Stimulated activated CD8-positive, alpha-beta memory T cell treated with anti-CD3 and anti-CD28 coated beads, Interleukin-2, amount 100 ng/mL, for 1 hour (primary cell): Measurements from ENCODE around the gene ELMOD3.
"Not testable (repeated sequence)": the region's sequence is repeated elsewhere in the genome, so short reads cannot be mapped to it uniquely, and the experiment has no call there.

Source experiments
- DNase-seq, 2 donors: peaks; one replicate each; pipeline ENCODE4 v3.0.0-alpha.2; 2020; ENCODE audit warnings: low read depth in 2 of 2

The ELMOD3 gene

DNA sequence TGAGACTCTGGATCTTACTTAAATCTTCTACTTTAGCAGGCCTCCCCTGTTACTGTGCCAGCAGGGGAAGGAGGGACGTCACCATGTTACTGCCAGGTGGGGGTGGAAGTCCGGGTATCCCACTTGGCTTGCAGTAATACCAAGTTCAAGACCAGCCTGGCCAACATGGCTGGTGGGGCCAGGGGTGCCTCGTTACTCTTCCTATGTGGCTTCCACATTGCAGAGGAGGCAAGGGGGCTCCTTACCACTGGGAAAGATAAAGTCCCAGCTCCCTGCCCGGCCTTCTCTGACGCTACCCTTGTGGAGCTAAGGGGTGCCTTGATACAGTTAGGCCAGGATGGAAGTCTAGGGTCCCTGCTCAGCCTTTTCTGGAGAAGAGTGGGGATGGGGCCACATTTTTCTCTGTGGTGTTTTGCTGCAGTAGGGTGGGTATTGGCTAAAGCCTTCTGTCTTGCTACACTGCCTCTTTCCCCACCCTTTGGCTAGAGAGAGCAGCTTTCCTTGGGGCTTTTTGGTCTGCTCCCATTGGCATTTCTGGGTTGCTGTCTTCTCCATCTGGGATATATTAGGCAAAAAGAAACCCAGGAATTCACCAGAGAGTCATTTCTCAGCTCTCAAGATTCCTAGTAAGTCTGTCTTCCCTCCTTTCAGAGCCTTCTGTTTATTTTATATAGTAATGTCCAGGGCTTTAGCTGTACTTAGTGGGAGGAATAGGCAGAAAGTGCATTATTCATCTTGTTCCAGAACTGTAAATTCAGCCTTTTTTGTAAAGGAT lies 21.9 kb downstream of the ELMOD3 start:
- no peak for DNase-seq

DNA sequence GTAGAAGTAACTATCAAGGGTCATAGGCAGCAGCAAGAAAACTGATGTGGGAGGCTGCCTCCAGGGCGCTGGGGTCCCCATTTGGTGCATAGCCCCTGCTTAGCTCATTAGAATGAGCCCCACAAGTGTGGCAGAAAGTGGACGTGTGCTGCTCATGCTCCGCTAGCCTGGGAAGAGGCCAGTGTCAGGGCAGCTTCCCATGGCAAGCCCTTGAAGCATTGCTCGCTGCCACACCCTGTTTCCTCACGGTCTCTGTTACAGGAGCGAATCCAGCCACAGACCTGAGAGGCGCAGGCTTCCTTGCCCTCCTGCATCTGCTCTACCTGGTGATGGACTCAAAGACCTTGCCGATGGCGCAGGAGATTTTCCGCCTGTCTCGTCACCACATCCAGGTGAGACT lies 22.5 kb downstream of the ELMOD3 start:
- DNase-seq, result no peak

DNA sequence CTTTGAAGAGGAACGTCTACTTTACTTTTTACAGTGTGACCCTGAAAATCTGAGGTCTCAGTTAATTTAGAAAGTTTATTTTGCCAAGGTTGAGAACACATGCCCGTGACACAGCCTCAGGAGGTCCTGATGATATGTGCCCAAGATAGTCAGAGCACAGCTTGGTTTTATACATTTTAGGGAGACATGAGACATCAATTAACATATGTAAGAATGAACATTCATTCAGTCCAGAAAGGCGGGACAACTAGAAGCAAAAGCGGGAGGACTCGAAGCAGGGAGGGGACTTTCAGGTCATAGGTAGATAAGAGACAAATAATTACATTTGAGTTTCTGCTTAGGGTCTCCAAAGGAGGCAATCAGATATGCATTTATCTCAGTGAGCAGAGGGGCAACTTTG lies 23.7 kb downstream of the ELMOD3 start:
- no peak for DNase-seq

DNA sequence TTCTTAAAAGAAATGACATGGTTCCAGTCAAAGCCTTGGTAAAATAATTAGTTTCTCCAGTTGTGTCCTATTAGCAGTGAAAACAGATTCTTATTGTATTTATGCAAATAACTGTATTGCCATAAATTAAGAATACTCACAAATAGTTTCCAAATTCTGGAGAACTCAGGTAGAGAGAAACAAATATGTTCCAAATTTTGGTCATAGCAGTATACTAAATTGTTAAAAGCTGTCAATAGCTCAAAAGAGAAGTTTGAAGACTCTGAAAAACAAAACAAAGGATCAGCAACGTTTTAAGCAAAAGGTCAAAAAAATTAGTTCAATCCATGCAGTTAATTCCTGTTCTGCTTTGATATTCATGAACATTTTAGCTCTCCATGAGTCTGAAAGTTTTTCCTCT lies 25.5 kb downstream of the ELMOD3 start:
- DNase-seq, result no peak

DNA sequence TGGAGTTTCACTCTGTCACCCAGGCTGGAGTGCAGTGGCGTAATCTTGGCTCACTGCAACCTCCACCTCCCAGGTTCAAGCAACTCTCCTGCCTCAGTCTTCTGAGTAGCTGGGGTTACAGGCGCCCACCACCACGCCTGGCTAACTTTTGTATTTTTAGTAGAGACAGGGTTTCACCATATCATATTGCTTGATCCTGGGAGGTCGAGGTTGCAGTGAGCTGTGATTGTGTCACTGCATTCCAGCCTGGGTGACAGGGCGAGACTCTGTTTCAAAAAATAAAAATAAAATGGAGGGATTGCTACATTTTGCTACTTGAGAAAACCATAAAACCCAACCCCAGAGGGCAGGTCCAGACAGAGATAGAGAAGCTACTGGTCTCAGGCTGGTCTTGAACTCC lies 28.6 kb downstream of the ELMOD3 start:
- DNase-seq, result not testable (repeated sequence)

DNA sequence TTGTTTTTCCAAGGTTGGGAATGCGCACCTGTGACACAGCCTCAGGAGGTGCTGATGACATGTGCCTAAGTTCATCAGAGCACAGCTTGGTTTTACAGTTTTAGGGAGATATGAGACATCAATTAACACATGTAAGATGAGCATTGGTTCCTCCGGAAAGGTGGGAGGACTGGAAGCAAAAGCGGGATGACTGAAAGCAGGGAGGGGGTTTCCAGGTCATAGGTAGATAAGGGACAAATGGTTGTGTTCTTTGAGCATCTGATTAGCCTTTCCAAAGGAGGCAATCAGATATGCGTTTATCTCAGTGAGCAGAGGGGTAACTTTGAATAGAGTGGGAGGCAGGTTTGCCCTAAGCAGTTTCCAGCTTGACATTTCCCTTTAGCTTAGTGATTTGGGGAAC lies 29.3 kb downstream of the ELMOD3 start:
- no peak for DNase-seq

DNA sequence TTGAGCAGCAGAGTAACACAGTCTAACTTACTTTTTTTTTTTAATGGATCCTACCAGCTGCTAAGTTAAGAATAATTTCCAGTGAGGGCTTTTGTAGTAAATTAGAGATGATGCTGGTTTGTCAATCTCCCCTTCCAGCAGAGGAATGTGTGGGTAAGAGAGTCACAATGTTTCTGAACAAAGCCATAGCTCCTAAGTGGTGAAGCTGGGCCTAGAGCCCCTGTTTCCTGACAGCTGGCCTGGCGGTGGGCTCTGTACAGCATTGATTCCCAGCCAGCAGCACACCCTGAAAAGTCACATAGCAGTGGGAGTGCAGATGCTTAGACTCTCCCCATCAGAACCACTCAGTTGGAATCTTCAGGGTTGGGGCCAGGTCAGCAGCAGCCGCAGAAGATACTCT lies 31.2 kb downstream of the ELMOD3 start:
- DNase-seq, result no peak

DNA sequence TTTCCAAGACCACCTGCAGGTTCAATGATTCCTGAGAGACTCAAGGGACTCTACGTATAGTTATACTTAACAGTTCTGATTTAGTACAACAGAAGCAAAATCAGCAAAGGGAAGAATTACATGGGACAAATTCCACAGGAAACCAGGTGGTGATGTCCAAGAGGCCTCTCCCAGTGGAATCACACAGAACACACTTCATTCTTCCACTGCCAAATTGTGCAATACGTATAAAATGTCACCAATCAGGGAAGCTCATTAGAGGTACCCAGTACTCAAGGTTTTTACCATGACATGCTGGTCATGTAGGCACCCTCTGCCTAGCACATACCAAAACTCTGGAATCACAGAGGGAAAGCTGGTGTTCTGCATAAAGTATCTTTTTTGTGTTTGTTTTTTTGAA lies 33.2 kb downstream of the ELMOD3 start:
- DNase-seq, result no peak

DNA sequence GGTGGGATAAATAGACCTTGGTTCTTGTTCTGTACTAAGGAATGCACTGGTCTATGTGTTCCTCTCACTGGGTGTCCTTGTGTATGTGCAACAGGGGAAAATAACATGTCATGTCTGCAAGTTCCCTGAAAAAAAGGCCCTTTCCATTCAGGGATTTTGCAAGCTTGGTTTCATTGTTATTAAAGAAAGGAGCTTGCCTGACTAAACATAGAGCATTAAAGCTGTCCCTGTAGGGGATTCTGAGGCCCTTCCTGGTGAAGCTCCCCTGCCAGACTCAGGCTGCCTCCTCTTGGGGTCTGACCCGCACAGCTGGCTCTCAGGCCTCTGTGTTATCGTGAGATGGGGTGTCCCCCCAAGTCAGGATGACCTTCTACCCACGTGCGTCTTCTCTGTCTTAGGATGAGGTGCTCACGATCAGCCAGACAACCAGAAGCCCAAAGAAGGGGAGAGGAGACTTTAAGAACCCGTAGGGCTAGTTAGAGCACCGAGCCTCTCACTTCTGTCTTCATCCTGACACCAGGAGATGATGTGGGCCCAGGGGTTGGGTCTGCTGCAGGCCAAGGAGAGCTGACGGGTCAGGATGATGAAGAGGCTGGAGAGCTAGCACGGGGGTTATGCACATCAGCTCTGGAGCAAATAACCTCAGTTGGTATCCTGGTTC lies 34.4 kb downstream of the ELMOD3 start:
- DNase-seq, result no peak

DNA sequence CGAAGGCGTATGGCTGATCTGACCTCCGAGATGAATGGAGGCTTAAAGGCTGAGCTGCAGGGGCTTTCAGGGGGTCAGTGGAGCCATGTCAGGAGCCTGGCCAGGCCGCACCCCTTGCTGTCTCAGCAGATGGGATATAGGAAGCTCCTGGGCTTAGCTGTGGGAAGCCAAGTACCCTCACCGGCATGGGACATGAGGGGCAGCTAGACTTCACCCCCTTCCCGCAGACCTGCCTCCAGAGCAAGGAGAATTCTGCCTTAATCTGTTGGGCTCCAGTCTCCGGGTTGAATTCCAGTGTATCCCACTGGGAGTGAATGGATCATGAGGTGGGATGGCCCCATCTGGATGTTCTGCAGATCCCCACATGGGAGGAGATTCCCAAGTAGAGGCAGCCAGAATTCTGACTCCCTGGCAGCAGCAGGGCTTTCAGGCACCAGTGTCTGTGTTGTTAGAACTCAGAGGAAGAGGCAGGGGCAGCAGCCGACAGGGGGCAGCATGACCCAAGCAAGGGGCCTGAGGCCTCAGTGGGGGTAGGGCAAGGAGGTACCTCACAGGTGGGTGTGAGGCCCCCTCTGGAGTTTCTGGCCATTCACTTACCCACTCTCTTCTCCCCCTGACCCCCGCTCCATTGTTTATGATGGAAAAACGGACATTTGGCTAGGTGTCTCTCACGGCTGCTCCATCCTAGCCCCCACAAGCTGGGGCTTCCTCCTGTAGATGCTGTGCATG lies 36.5 kb downstream of the ELMOD3 start:
- peak; percentile 33 to 55 for DNase-seq

DNA sequence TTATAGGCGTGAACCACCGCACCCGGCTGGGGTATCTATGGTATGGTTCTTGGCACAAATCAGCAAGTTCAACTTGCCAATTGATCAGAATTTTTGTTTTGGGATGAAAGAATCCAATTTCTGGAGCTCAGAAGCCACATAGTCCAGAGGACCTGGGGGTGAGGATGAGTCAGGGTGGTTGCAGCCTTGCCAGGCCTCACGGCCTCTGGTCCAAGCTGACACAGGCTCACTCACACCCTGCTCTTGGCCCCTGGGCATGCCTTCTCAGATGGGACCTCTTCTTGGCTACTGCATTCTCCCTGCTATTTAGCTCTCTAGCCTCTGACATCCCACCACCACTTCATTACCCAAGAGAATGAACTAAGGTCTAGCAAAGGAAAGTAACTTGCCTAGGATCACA lies 39.3 kb downstream of the ELMOD3 start:
- no peak for DNase-seq

DNA sequence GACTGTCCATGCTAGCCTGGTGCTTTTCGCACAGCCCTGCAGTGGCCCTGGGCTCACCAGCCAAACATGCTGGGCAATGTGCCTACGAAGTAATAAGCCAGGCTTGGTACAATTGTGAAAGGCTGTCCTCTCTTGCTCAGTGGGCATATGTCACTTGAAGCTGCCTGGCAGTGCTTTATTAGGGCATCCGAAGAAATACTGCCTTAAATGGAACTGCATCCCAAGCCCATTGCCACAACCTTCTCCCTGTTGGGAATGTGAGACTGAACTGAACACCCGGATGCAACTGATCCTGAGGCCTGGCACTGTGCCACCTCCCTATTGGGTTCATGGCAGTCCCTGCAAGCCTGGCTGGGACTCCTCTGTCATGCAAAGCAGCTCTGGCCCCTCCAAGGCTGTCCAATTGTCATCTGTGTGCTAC lies 39.7 kb downstream of the ELMOD3 start:
- DNase-seq, result no peak

DNA sequence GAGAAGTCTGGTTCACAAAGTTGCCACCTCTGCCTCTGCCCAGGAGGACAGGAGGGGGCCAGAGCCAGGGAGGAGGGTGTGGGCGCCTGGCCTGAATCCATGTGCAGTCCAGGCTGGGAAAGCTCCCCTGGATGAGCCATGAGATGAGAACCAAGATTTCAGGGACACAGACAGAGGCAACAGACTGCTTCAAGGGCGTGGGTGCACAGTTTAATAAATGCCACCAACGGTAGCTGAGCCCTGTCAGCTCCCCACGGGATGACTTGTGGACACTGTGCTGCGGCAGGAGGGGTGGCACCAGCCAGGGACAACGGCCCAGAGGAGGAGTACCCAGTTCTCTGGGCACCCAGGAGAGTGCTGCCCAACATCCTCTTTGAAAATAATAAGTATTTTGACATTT lies 40.4 kb downstream of the ELMOD3 start:
- DNase-seq, result no peak

DNA sequence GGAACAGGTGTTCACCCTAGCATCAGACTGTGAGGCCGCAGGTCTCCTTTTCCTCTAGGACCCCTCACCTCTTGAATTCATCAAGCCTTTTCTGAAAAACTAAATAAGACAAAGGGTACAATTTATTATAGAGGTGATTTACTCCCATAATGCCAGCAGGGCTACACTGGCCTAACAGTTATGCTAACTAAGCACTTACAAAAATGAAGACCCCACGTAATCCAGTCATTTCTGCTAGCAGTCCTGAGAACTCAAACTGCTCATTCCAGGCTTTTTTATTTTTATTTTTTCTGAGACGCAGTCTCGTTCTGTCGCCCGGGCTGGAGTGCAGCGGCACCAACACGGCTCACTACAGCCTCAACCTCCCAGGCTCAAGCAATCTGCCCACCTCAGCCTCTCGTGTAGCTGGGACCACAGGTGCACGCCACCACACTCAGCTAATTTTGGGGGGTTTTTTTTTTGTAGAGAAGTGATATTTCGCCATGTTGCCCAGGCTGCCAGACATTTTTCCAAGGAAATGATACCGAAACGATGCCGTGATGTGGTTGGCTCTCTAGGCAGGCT lies 41.4 kb downstream of the ELMOD3 start:
- DNase-seq, result no peak

DNA sequence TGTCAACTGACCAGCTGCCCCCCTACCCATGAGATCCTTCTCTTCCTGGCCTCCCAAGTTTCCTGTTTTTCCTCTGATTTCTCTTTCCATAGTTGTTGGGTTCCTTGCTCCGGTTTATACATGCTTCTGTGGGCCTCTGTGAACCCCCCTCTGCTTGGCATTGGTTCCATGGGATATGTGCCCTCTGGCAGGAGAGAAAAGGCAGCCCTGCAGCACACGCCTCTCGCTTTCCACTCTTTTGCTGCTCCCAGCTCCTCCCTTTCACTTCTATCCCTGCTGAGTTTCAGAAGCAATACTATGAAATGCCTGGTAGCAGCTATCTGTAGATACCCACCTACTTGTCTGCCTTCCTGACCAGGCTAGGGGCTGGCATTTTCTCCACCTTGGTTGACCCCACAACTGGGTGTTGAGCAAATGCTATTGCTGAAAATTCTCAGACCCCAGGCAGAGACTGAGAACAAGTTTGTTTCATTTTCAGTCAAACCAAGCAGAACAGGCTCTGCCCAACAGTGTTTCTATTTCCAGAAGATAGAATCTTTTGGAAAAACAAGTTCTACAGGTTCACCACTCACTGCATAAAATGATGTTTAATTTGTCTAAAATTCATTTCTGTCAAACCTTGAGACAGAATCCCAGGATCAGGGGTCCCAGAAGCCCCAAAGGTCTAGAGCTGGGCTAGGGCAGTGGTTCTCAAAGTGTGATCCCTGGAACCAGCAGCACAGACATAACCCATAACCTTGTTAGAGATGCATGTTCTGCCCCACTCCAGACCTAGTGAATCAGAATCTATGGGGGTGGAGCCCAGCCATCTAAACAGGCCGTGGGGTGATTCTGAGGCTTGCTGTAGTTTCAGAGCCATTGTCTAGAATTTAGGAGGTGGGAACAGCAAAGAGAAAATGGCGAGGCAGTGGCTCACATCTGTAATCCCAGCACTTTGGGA lies 42.2 kb downstream of the ELMOD3 start:
- no peak for DNase-seq

DNA sequence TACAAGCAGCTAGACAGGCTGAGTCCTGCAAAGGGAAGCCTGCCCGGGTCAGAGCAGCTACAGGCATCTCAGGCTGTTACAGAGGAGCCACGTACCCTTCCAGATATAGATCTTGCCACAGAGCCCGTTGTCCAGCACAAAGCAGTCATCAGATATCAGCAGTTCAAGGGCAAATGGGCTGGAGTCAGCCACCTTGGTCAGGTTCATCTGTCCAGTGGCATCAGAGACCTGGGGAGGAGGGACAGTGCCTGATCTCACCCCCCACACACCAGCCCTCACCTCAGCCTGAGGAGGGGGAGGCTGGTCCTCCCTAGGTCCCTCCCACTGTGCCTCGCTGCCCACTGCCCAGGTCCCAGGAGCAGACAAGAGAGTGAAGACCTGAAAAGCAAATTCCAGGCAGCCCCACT lies 43.4 kb downstream of the ELMOD3 start:
- no peak for DNase-seq

DNA sequence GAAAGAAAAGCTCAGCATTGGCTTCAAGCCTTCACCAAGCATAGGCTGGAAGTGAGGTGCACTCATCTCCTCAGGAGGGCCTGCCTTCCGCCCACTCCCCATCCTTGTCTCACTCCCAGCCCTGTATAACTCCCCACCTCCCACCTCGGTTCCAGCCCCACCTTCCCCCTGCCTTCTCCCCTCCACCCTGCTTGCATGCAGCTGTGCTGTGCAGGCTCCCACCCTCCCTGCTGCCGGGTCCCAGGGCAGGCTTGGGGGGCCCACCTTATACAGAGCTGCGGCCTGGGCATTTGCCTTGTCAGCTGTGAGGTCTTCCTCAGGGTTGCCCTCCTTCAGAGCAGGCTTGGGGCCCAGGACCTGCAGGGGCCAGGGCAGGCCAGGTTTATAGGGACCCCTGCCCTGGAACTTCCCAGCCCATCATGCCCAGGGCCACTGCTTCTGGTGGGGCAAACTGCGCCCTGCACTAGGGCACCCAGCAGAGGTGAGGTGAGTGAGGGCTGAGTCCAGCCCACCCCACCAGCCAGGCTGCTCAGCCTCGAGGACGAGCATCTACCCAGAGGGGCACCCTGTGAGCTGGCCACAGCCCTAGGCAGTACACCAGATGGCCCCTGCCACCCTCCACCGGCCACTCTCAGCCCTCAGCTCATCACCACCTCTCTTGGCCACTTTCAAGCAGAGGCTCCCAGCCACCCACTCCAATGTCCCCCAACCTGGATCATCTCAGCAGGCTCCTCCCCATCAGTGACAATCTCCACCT lies 44.0 kb downstream of the ELMOD3 start:
- DNase-seq, result no peak

DNA sequence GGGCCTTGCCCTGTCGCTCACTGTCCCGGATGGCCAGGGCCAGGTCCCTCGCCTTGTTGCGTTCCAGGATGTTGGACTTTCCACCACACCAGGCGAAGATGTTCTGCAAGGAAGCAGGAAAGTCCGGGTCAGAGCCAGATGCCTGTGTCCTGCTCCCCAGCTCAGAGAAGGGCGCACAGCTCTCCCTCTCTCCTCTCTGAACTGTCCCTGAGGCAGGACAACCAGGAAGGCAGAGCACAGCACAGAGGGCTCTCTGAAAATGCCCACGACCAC lies 44.5 kb downstream of the ELMOD3 start:
- no peak for DNase-seq

DNA sequence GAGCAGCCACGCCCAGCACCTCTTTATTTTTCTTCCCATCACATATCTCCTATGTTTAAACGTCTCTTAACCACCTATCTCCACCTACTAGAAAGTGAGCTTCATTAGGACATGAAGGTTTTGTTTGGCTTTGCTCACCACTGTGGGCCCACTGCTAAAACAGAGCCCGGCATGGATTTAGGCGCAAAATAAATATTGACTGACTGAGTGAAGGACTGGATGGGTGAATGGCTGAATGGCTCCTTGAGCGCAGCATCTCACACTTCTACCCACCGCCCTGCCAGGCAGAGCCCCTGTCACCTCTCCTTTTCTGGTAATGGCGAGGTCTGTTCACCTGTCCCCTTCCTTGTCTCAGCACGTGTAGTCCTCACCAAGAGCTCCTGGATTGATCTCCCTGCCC lies 45.5 kb downstream of the ELMOD3 start:
- DNase-seq, result no peak

DNA sequence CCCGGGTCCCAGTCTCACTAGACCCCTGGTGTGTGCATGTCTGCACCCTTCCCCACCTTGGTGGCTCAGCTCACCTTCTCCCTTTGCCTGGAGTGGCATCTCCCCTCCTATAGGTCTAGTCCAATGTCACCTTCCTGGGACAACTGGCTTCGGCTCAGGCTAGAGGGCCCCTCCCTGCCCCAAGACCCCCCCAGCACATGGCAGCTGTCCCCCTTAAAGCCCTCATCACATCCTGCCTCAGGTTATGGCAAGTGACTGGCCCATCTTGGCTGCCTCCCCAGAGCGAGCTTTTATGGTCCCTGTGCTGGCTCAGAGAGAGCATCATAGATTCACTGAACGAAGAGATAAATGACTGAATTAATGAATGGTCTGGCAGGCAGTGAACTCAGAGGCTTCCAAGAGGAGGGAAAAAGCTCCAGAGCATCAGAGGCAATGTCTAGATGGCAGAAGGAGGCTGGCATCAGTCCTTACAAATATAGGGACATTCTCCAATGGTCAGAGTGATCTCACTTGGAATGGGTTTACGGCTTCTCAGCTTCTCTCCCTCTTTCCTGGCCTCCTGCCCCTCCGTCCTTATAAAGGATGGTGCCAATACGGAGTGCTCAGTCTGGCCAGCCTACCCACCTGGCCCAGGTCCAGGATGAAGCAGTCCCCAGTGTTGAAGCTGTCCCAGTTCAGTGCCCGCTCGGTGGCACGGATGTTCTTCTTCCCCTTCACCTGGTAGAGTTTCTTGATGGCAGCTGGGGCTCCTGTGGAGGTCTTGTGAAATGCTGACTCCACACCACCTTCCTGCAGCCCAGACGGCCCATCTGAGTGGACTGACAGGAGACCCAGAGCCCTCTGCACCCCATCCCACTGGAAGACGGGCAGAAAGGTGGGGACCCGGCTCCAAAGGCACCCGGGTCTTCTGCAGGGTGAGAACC lies 46.2 kb downstream of the ELMOD3 start:
- DNase-seq, result no peak
